NCI-H1105 treated with DMSO at 0.1 percent for 48 hours (cell line): Measurements from ENCODE around the gene FANCC.

Experiments
- DNase-seq: peaks from one replicate; lab custom pipeline; 2025; lab: John Stamatoyannopoulos, UW

FANCC gene

DNA sequence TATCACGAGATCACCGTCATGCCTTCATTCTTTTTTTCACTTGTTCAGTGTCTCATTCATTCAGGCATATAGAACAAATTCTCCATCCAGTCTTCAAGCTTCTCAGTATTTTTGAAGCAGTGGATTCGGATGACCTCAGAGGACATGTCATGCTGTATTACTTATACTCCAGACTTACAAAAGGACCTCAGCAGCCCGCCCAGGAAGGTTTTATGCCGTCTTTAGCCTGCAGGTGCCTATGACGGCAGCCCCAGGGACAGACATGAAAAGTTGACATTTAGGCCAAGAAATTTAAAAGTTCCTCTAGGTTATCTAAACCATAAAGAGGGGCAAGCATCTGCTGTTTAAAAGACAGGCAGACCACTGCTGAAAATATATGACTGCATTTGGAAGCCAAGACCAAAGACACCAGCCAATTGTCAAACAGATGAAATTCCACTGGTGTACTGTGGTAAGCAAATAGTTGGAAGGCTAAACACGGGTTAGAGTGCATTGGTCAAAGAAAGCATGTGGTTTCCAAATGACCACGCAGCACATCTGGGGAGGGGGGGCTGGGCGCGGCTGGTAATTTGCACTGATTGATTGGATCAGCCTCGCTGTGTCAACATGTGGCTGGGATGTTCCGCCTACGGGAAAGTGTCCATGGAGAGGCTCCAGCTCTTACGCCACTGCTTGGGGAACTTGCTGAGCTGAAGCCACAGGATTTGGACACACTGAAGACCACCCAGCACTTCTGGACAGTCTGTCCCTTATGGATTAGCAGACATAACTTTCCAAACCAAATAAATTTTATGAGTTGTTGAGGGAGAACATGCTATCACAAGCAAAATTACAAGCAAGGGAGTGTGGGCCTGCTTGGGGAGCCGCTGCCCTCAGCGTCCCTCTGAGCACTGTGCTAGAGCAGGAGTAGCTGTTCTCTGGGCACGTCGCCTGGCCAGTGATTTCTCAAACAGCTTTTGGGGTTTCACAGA, 173.6 kb downstream of the FANCC start:
- DNase-seq = no peak

DNA sequence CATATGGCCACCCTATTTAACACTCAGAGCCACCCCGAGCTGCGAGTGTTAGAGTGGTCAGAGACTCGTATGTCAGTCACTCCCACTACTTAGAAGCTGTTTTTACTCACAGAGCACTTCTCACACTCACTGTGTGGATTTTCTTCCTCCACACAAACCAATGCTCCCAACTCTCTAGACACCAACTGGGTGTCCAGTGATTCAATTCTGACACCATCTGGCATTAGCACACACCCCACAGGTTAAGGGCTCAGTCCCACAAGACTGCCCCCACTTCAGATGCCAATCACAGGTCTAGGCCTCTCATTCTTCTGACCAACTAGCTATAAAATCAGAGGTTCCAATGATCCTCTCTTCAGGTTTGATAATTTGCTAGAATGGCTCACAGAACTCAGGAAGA, 174.8 kb downstream of the FANCC start:
- DNase-seq = no peak

DNA sequence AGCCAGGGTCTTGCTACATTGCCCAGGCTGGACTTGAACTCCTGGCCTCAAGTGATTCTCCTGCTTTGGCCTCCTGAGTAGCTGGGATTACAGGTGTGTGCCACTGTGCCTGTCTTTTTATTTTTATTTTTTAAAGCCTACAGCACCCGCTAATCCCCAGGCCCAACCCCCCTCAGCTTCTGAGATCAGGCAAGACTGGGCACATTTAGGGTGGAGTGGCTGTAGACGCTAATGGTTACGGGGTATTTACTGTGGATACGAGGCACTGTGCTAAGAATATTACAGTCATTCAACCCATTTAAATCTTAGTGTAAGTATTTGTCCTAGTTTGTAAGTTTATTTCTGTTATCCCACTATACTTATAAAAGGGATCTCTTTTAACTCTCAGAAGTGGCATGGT, 175.2 kb downstream of the FANCC start:
- no peak for DNase-seq

DNA sequence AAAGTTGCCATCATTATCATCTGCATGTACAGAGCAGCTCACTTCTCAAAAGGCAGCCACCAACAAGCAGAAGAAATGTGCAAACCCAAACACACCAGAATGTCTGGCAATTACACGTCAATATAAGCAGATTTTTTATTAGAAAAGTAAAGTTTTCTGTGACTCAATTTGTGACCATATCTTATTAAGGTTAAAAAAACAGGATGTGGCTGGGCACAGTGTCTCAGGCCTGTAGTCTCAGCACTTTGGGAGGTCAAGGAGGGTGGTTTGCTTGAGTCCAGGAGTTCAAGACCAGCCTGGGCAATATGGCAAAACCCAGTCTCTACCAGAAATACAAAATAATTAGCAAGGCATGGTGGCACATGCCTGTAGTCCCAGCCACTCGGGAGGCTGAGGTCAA, 176.7 kb downstream of the FANCC start:
- DNase-seq = no peak

DNA sequence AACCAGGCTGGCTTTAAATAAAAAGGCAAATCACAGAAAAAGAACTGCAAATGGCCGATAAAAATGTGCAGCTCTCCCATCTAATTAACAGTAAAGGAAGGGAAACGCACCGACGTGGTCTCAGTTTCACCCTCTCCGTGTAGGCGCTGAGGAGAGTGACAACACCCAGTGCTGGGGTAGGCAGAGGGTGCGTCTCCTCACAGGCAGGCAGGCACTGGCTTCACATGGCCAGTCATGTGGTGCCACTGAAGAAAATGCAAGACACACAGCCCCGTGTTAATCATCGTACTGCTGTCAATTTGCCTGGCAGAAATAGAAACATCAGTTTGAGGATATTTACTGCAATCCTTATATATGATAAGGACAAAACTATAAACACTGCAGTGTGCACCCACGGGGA, 178.4 kb downstream of the FANCC start:
- DNase-seq = no peak

DNA sequence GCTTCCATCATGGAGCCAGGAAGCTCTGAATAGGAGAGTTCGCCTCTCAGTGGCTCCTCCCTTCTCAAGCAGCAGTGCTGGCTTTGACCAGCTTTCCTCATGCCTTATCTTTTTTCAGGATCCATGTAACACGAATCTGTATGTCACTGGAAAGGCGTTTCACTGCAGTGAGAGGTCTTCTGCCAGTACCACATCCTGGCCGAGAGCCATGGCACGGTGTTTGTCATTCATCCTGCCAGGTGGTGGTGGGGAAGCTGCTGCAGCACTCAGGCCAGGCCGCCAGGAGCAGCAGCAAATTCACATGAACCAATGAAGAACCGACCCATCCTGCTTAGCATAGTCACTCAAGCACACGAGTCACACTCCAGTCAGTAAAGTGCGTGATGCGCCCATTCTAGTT, 179.0 kb downstream of the FANCC start:
- peak; percentile 96 for DNase-seq

DNA sequence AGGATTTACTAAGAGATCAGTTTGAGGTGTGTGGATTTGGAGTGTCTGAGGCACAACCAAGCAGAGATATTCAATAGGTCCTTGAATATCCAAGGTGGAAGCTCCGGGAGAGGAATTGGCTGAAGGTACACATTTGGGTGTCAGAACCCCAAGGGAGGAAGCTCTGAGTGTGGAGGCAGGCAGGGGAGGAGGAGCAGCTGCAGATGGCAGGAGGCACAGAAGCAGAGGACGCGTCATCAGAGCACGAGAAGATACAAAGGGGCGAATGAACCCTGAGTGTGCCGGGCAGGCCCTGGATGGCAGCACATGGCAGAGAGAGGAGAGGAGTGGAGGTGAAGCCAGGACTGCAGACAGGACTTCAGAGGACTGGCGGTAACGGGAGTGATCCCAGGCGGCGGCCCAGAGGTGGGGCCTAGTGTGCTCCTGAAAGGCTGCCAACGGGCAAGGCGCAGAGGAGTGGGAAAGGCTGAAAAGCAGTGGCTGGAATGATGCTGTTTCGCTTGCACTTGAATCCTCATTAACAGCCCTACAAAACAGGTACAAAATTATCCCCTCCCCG, 179.8 kb downstream of the FANCC start:
- peak; percentile 82 for DNase-seq

DNA sequence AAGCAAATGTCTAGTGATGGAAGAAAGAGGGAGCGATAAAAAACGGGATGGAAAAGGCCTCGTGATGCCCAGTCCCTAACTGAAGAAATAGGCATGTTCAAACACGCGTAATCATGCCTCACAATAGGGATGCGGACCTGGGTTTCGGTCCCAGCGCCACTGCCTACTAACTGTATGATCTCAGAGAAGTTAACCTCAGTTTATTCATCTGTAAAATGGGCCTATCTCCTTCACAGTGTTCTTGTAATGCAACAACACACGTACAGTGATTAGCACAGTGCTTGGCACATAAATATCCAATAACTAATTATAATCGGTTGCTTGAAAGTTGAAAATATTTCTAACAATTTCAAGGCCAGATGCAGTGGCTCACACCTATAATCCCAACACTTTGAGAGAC, 181.8 kb downstream of the FANCC start:
- no peak for DNase-seq

DNA sequence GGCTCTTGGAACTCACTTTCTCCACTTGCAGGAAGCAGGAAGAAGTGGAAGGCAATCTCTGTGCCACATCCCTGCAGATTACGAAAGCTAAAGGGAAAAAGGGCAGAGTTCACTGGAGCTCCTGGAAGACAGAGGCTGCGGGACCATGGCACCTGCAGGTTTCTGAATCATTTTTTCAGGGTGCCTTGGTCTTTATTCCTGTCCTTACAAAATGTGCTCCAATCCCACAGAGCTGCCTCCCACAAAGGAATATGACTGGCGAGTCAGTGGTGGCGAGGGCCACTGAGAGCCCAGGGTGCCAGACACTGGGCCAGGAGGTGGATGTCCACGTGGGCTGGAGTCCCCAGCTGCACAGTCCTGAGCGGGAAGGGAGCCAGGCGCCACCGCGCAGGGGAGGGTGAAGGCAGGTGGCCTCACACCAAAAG, 183.0 kb downstream of the FANCC start:
- DNase-seq = no peak

DNA sequence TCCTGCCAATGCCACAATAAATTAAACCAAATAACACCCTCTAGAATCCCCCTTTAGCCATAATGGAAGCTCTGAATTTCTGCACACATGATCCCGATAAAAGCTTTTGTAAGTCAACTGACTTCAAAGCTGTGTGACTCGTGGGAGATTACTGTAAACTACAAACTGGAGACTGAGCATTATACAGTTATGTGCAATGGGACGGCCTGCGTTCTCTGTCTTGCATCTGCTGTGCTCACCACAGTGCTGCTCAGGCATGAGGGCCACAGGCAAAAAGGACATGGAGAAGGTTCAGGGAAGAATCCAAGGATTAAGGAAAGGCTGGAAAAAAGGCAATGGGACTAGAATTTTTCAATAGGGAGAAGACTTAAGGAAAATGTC, 184.2 kb downstream of the FANCC start:
- no peak for DNase-seq

DNA sequence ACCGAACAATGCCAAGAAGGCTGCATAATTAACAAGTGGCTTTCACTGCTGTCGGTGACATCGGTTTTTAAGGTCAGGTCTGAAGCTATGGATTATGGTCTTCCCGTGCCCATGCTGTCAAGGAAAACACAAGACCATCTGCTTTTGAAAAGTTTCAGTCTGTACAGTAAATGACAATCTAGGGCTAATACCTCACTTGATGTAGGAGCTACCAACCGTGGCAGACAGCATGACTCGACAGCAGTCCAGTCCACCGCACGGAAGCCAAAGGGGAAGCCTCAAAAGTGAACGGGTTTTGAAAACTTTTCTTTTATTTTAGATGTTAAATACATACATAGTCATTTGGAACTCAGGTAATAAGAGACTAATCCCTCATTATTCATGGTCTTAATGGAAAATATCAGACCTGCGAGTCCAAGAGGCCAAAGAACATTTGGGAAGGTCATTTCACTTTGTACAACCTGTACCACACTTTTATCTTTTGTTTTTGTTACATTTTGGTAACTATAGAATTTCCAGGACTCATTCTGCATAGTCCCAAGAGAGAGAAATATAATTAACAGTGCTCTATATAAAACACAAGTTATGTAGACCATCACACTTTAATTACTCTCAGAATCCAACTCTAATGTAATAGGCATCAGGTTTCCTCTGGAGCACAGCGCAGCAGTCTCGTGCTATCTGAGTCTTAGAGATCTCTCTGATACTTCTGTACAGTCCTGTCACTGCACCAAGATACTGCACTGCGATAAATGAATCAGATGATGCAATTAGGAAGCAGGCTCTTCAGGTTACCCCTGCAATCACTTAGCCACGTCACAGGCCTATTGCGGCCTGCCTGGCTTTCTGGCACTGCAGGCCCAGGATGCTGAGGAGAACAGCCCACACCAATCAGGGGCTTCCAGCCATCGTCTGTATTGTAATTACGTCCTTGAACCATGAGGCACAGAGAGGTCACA, 184.9 kb downstream of the FANCC start:
- DNase-seq = no peak

DNA sequence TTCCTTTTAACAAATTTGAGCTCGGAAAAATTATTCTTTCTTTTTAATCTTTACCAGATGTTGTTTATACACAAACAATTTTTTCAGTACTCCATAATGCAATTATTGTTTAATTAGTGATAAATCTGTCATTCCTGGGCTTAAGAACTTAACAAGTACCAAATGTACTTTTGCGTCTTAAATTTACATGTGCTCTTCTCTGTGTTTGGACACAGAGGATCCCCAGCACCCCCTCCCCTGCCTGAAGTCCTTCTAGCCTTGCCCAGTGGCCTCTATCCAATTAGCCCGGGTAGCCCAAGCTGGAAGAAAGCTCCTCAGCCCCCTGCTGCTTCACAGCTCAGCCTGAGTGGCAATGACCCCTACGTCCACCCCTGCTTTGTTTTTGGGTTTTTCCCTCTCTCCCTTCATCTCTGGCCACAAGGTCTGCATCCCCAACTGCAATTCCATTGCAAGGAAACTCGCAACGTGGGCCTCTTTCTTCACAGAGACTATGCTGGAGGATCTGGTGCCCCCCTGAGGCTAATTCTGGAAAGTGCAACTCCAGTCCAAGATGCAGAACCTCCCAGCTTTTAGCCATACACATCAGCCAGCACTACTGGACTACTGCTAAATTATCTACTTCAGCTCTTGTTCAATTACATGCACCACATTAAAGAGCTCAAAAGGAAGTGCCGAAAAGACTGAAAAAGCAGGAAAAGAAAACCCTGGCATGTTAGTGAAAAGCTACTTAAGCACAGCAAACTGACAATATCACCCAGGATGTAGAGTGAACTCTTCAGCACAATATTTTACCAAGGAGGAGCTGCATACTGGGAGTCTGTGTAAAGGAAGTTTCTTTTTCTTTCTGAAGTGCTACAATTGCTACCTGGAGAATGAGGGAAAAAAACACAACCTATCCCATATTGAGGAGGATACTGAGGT, 186.2 kb downstream of the FANCC start:
- peak; percentile 51 for DNase-seq

DNA sequence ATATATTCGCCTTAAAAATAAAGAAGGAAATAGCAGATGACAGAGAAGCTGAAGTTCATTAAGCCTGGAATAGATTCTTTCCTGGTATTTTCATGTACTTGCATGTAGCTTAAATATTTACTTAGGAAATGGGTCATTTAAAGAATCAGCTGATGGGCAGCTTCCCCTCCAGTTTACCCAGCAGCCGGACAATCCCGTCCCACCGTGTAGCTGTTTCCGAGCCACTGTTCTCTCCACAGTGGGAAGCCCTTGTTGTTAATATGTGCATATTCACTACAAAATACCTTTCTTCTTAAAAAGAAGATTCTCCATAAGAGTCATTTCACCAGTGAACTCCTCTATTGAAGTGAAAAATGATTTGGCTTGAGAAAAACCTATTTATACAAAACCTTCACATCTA, 187.0 kb downstream of the FANCC start:
- DNase-seq = no peak

DNA sequence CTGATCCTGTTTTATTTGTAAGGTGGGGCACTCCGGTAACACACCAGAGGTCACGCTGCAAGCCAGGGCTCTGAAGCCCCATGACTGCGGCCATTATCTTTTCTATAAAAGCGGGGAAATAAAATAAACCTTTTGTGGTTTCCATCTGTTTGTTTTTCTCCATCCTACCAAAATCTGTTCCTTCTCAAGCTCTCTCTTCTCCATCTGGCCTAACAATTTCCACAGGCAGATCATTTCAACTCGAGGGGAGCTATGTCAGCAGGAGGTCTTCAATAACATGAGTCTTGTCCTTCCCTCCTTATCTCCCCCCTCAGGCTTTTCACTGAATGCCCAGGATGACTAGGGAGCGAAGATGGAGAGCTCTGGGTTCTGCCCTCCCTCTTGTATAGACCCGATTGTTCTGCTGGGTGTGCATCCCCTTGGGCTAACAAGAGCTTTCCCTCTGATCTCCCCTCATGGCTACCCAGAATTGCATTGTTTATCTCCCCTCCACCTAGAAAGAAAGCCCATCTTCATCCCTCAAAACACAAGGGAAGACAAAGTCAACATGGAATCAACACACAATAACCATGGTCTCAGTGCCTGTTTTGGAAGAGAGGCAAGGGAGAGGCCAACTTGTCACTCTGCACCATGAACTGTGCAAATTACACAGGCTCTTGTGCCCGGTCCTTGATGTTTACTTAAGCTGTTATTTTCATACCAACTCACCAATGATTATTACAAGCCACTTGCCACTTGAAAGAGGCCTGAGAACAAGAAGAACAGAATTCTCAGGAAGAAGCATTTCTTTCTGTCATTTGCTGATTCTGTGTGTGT, 187.8 kb downstream of the FANCC start:
- DNase-seq = peak; percentile 75

DNA sequence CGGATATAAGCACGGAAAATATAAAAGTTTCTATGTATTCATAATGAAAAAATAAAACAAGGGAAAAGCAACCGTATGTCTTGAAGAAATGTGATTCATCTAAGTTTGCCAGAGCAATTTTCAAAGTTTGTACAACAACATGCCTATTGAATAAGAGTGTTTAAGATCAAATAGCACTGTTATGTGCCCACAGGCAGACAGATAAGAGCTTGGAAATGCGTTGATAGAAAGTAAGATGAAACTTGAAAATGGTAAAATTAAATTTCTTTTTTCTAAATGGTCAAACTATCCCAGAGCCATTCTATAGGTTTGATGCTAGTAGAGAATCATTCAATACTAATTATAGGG, 189.4 kb downstream of the FANCC start:
- no peak for DNase-seq

DNA sequence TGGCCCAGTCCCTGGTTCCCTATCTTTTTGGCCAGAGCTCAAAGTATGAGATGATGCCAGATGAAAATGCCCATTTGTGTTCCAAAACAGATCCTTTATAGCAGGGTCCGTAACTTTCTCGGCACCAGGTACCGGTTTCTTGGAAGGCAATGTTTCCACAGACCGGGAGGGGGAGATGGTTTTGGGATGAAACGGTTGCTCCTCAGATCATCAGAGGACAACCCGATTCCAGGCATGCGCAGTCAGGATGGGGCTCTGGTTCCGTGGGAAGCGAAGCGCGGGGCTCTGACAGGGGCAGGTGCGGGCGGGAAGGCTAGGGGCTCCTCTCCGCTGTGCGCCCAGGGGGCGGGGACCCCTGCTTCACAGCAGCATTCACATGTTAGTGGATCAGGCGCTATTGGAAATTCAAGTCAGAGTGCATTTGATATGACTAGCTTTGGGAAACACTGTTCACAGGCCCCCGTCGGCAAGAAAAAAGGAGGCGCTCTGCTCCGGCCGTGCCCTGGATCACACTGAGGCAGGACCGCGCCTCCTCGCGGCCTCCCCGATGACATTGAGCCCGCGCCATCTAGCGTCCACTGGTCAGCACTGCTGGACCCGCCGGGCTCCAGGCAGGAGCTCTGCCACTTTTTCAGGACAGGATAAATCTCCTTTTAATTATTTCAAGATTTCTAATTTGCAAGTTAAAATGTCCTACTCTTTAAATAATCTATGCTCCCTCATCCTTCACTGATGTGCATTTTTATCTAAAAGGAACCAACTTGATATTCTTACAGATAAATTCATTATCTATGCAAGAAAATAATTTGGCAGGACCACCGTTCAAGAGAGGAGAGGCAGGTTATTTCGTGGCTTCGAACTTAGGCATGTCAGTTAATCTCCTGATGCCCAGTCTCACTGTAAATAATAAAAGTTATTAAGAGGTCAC, 190.0 kb downstream of the FANCC start:
- peak; percentile 56 for DNase-seq

DNA sequence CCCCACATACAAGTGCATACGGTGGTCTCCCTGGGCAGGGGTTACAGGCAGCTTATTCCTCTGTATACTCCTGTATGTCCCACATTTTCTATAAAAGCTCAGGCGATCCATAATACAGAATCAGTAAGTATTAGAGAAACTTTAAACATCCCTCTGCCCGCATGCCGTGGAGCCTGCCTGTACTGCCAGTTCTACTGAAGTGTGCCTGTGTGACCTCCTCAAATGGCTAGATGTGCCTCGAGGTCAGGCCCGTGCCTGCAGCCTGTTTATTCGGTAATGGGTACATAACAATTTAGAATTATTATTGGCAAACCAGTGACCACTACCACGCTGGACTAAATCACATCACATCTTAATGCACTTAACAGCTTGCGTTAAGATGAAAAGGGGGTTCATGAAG, 190.8 kb downstream of the FANCC start:
- DNase-seq = no peak

DNA sequence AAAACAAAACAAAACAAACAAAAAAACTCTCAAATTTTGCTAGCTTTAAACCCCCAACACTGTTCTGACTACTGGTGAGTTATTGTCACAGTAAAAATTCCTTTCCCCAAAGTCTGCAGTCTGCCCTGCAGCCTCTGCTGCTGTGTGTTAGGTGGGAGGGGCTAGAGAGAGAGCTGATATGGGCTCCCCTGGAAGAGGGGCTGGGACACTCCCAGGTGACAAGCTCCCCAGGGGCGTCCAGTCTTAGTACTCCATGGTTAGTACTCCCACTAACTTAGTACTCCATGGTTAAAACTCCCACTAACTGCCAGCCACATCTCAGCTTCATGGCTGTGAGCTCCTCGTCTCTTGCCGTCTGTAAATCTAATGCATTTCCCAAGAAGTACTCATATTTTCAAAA, 191.9 kb downstream of the FANCC start:
- no peak for DNase-seq

DNA sequence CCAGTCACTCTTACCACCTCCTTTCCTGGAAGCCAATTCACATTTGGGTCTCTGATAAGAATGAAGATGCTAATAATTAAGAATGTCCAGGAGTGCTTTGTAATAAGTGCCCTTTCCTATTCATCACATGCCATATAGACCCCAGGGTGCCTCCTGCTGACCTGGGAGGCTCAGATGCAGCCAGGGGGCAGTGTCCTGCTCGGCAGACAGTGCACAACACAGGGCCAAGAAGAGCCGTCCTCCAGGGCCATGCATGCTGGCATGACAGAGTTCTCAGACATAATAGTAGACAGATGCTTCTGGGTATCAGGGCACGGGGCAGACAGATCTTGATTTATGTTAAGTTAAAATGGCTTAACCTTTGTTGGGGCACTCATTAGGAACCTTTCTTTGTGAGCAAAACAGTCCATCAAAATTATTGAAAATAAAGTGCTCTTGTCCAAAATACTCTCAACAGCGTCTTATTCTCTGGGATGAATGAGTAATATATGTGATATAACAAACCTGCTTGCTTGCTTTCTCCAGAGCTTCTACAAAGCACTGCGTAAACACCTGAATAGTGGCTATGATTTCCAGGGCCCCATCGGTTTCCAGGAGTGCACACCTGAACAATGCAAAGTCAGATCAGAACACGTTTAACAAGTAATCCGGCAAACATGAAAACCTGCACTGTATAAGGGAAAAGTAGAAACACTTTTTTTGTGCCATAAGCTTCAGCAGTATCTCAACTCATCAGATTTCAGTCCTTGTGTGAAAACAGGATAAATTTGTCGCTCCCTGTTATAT, 192.7 kb downstream of the FANCC start:
- peak; percentile 5 for DNase-seq
